Endodermal cell (in vitro differentiated cells): ENCODE data around the gene XYLT1. TPM values are rescaled to one million over a fixed set of nuclear protein-coding genes. Genes with fewer than 3 reads are reported as not detected.

Experiments used
- DNase-seq: peaks from one replicate; pipeline ENCODE4 v3.0.0-alpha.2; 2017
- H3K27ac ChIP-seq: 2 replicates; pipeline ENCODE4 v1.5.1; 2013; ENCODE audit warnings: mild to moderate bottlenecking, low read depth, low read length, moderate library complexity
- H3K27me3 ChIP-seq: 2 replicates; pipeline ENCODE4 v1.6.1; 2013; ENCODE audit warnings: mild to moderate bottlenecking, low read length, moderate library complexity; ENCODE audit not compliant: insufficient read depth, control insufficient read depth, poor library complexity, severe bottlenecking
- H3K36me3 ChIP-seq: 2 replicates; pipeline ENCODE4 v1.7.0; 2013; ENCODE audit warnings: mild to moderate bottlenecking, low read length, moderate library complexity; ENCODE audit not compliant: control insufficient read depth, insufficient read depth
- H3K4me1 ChIP-seq: one replicate; pipeline ENCODE4 v1.7.0; 2013; ENCODE audit warnings: low read length; ENCODE audit not compliant: control insufficient read depth, insufficient read depth
- H3K4me3 ChIP-seq: 2 replicates; pipeline ENCODE4 v1.5.1; 2013; ENCODE audit warnings: mild to moderate bottlenecking, low read length, moderate library complexity
- H3K9ac ChIP-seq: 2 replicates; pipeline ENCODE4 v1.6.1; 2013; ENCODE audit warnings: mild to moderate bottlenecking, low read length, moderate library complexity; ENCODE audit not compliant: poor library complexity, severe bottlenecking; ENCODE audit errors: extremely low read depth
- H3K9me3 ChIP-seq: 2 replicates; pipeline ENCODE4 v1.6.1; 2013; ENCODE audit warnings: mild to moderate bottlenecking, low read length, moderate library complexity; ENCODE audit not compliant: control insufficient read depth
- H3K27ac Mint-ChIP-seq: 2 replicates; pipeline ENCODE4 v1.8.0; 2020; ENCODE audit warnings: mixed read lengths
- H3K27me3 Mint-ChIP-seq: 2 replicates; pipeline ENCODE4 v1.8.0; 2021; ENCODE audit warnings: mild to moderate bottlenecking, mixed read lengths; ENCODE audit not compliant: insufficient read depth
- H3K36me3 Mint-ChIP-seq: 2 replicates; pipeline ENCODE4 v1.8.0; 2020; ENCODE audit warnings: low read depth, mixed read lengths
- H3K4me1 Mint-ChIP-seq: 2 replicates; pipeline ENCODE4 v1.8.0; 2020; ENCODE audit warnings: mixed read lengths
- H3K4me3 Mint-ChIP-seq: 2 replicates; pipeline ENCODE4 v1.8.0; 2020; ENCODE audit warnings: mild to moderate bottlenecking, moderate library complexity, mixed read lengths
- H3K9me3 Mint-ChIP-seq: 2 replicates; pipeline ENCODE4 v1.8.0; 2020; ENCODE audit warnings: mild to moderate bottlenecking, mixed read lengths
- WGBS, 2 experiments: methylation state at CpG; one replicate each; pipeline versions ENCODE4 v1.1.5 to v1.1.7; 2013; ENCODE audit warnings: missing lambda C conversion rate in 2 of 2, mixed read lengths in 1 of 2; ENCODE audit not compliant: insufficient coverage in 1 of 2, insufficient read length in 1 of 2; 5-methylcytosine and 5-hydroxymethylcytosine counted together
- total RNA-seq, 2 donors: library from RNA; stranded (reverse); fragmentation: NEBNext Ultra II Directional in 1 of 2; extraction: Animal tissue kit (Norgen Biotek cat#: 25700) in 1 of 2; gene quantifications; 2 replicates in 1 of 2; 3 replicates in 1 of 2; pipeline ENCODE4 v1.2.1, GENCODE V29; 2021
- TF ChIP-seq, protein P1 (sequence below): fragments of 200-600 bp; sonication (generic); conservative IDR thresholded peaks from 2 replicates; pipeline ENCODE4 v1.5.0; 2021; ENCODE audit warnings: antibody characterized with exemption, mild to moderate bottlenecking

XYLT1 gene
- total RNA-seq, 2 donors from 2014 or later = 26.8 to 28.5 TPM

DNA sequence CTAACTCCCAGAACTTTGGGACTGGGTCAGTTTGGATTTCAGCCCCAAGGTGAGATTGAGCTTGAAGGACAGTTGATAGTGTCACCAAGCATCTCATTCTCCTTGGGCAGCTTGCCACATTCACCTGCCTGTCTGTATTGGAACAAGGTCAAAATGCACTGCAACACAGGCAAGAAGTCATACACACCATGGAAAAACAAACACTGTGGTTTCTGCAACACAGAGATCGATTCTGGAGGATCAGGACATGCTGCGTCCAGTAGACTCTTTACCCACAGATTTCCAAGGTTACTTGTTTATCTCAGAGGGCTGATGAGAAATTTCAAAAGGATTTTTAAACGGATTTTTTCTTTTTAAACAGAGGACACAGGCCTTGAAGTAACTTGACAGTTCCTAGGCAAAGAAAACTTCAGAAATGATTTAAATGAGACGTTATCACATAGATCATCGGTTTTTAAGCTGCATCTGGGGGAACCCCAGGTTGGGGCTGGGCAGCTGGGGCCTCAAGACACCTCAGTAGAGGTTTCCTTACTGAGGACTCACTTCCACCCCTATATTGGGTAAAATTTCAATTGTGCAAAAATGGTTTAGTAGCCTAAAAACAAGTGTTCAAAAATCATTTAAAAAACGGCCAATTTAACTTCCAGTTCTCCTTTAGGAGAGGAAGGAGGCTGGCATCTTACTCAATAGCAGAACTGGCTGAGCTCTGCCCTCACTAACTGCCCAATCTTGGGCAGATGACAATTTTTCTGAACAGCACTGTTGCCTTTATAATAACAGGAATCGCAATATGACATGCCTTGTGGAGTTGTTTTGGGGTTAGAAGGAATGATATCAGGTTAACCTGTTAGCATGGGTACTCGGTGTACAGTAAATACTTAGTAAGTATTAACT, 299.3 kb downstream of the XYLT1 start:
- 88 to 93% methylated on average over 4 to 7 of the region's 8 CpGs for WGBS, 2 experiments
- Mint-ChIP-seq H3K9me3 (no peaks in the 10 kb centered on the region), H3K27ac (no peak overlapping the region), H3K4me3 (no peak overlapping the region), H3K27me3 (no peaks in the 10 kb centered on the region), H3K36me3 (peaks cover 9% of the 10 kb centered on the region), H3K4me1 (no peaks in the 10 kb centered on the region)
- Histone ChIP-seq H3K27me3 (no peaks in the 10 kb centered on the region), H3K4me1 (no peaks in the 10 kb centered on the region), H3K36me3 (no peaks in the 10 kb centered on the region), H3K27ac (no peak overlapping the region), H3K4me3 (no peak overlapping the region), H3K9me3 (no peaks in the 10 kb centered on the region), H3K9ac (no peak overlapping the region)
- TF ChIP-seq, protein P1, sequence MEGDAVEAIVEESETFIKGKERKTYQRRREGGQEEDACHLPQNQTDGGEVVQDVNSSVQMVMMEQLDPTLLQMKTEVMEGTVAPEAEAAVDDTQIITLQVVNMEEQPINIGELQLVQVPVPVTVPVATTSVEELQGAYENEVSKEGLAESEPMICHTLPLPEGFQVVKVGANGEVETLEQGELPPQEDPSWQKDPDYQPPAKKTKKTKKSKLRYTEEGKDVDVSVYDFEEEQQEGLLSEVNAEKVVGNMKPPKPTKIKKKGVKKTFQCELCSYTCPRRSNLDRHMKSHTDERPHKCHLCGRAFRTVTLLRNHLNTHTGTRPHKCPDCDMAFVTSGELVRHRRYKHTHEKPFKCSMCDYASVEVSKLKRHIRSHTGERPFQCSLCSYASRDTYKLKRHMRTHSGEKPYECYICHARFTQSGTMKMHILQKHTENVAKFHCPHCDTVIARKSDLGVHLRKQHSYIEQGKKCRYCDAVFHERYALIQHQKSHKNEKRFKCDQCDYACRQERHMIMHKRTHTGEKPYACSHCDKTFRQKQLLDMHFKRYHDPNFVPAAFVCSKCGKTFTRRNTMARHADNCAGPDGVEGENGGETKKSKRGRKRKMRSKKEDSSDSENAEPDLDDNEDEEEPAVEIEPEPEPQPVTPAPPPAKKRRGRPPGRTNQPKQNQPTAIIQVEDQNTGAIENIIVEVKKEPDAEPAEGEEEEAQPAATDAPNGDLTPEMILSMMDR = no peak
- no peak for DNase-seq

DNA sequence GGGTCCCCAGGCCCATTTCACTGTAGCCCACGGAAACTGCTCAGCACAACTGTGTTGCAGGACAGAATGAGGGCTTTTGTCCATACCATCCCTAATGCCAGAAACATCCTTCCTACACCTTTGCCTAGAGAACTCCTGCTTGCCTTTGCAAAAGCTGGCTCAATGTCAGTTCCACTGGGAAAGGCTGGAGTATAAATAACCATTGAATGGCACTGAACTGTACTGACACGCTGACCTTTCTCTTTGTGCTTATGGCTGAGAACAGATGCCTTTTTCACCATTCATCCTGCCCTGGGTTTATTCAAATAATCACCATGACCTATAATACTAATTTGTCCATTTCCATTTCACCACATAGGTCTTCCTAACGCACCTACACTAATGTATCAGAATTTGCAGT, 300.3 kb downstream of the XYLT1 start:
- no peak for DNase-seq
- no peaks in the 10 kb centered on the region for H3K9me3 ChIP-seq
- peaks cover 6% of the 10 kb centered on the region for H3K36me3 Mint-ChIP-seq
- no peaks in the 10 kb centered on the region for H3K9me3 Mint-ChIP-seq
- 91 to 94% methylated on average over 2 to 3 of the region's 3 CpGs for WGBS, 2 experiments
- no peak overlapping the region for H3K9ac ChIP-seq
- TF ChIP-seq, protein P1 = no peak
- no peak overlapping the region for H3K27ac ChIP-seq
- no peak overlapping the region for H3K4me3 Mint-ChIP-seq
- H3K27me3 Mint-ChIP-seq = no peaks in the 10 kb centered on the region
- no peak overlapping the region for H3K27ac Mint-ChIP-seq
- H3K4me1 ChIP-seq = no peaks in the 10 kb centered on the region
- H3K4me1 Mint-ChIP-seq = no peaks in the 10 kb centered on the region
- H3K27me3 ChIP-seq = no peaks in the 10 kb centered on the region
- H3K36me3 ChIP-seq = no peaks in the 10 kb centered on the region
- no peak overlapping the region for H3K4me3 ChIP-seq

DNA sequence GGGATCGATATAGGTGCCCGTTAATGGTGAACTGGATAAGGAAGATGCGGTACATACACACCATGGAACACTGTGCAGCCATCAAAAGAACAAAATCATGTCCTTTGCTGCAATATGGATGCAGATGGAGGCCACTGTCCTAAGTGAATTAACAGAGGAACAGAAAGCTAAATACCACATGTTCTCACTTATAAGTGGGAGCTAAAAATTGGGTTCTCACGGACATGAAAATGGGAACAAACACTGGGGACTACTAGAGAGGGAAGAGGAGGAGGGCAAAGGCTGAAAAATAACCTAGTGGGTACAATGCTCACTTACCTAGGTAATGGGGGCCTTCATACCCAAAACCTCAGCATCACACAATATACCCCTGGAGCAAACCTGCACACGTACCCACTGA, 302.6 kb downstream of the XYLT1 start:
- TF ChIP-seq, protein P1 = no peak
- Mint-ChIP-seq H3K9me3 (no peaks in the 10 kb centered on the region), H3K36me3 (peaks cover 2% of the 10 kb centered on the region), H3K27ac (no peak overlapping the region), H3K27me3 (no peaks in the 10 kb centered on the region), H3K4me3 (no peak overlapping the region), H3K4me1 (no peaks in the 10 kb centered on the region)
- H3K27me3 ChIP-seq = no peaks in the 10 kb centered on the region
- 90 to 100% methylated on average over 3 to 5 of the region's 5 CpGs for WGBS, 2 experiments
- no peak for DNase-seq
- H3K27ac ChIP-seq = no peak overlapping the region
- no peaks in the 10 kb centered on the region for H3K9me3 ChIP-seq
- no peak overlapping the region for H3K9ac ChIP-seq
- no peak overlapping the region for H3K4me3 ChIP-seq
- no peaks in the 10 kb centered on the region for H3K4me1 ChIP-seq
- H3K36me3 ChIP-seq = no peaks in the 10 kb centered on the region
